ENCODE data around the gene NSL1. TPM values are rescaled to one million over a fixed set of nuclear protein-coding genes. Genes with fewer than 3 reads are reported as not detected.

Gene NSL1
- total and polyA plus RNA-seq, 9 of the 15 experiments (the other 6 are each of a cell fraction or from before 2014, with no cell fraction given): 53.5 to 108 (median 59.1) TPM

GRCh38 chr1:212820969-212821368 is 29.4 kb upstream of the NSL1 start:
- 19% methylated on average over 2 of the region's 2 CpGs for WGBS (ENCODE audit: insufficient coverage, low coverage, missing lambda C conversion rate)

More at GRCh38 chr1:212820969-212821368, 29.4 kb upstream of the NSL1 start:
- H3K4me1 ChIP-seq (replicated peaks in 1 of 2; ENCODE audit: control insufficient read depth in 2 of 2, insufficient read depth in 2 of 2, low read length in 2 of 2): no peaks in the 10 kb centered on the region
- no peak for DNase-seq (ENCODE audit: extremely low read depth in 1 of 4, low spot score in 3 of 4)
- no peak overlapping the region for H3K27ac ChIP-seq (ENCODE audit: extremely low read depth, low read depth, low read length)
- no peaks in the 10 kb centered on the region for H3K79me2 ChIP-seq (ENCODE audit: control insufficient read depth, insufficient read depth, low read length)
- H3K4me3 ChIP-seq: no peak overlapping the region
- ChIA-PET CTCF (ENCODE audit: low intra/inter-chr PET ratio) (no interaction called here), POLR2A (interaction anchor here (1.0 to 1.5 kb wide), 4 partner anchors 8 to 42 kb away, joined by 3 to 5 read pairs (median 4); no protein-coding TSS in a partner anchor)
- H3K36me3 ChIP-seq (ENCODE audit: control insufficient read depth, insufficient read depth, low read length): no peaks in the 10 kb centered on the region
- no peaks in the 10 kb centered on the region for H4K20me1 ChIP-seq (replicated peaks; ENCODE audit: control insufficient read depth, insufficient read depth, low read length)
- FAIRE-seq: no peak
- H3K9me3 ChIP-seq (replicated peaks; ENCODE audit: control insufficient read depth, insufficient read depth, low read depth, low read length): peaks cover 7% of the 10 kb centered on the region
- ATAC-seq: no peak
- in situ Hi-C loops (cut with MboI): no loop called here
- no peak overlapping the region for H3K9ac ChIP-seq (ENCODE audit: insufficient read depth in 1 of 2, low read depth in 2 of 2, low read length in 2 of 2)
- no peaks in the 10 kb centered on the region for H3K9me1 ChIP-seq (ENCODE audit: control insufficient read depth, insufficient read depth, low read length)
- intact Hi-C loops (cut with micrococcal nuclease): no loop called here
- TF ChIP-seq ZNF318 (IDR thresholded peaks at IDR 0.05; ENCODE audit: borderline replicate concordance in 1 of 2, low read depth in 1 of 2) (no peak), NR2F6 (CRISPR knock-in tag; IDR thresholded peaks at IDR 0.05) (no peak), BDP1 (IDR thresholded peaks at IDR 0.05; ENCODE audit: insufficient read depth, insufficient read length) (no peak), ZNF316 (IDR thresholded peaks at IDR 0.05) (peak; percentile 86), MAFG (tag; conservative IDR thresholded peaks at IDR 0.05) (peak; percentile 71), MAFF (IDR thresholded peaks at IDR 0.05; ENCODE audit: low read length) (peak; percentile 55; the same call in 1 of the 2 replicates), ZNF398 (CRISPR knock-in tag; IDR thresholded peaks at IDR 0.05) (no peak), HDAC6 (IDR thresholded peaks at IDR 0.05; ENCODE audit: low read depth, low read length) (no peak), MAFK (IDR thresholded peaks at IDR 0.05; ENCODE audit: low read length) (peak; percentile 59; the same call in 1 of the 2 replicates), GATAD2B (IDR thresholded peaks at IDR 0.05; ENCODE audit: borderline replicate concordance) (no peak), BRD4 (IDR thresholded peaks at IDR 0.05) (no peak), C11orf30 (IDR thresholded peaks at IDR 0.05; ENCODE audit: low read depth) (peak; percentile 79)
- BruUV-seq (replicated peaks): no TSS peak
- no peak overlapping the region for H3K4me2 ChIP-seq (ENCODE audit: insufficient read depth, low read length)
- H2AFZ ChIP-seq (ENCODE audit: low read depth, low read length): no peak overlapping the region
- 0 out of 5 replicates have a peak, but pooled peaks cover 0 to 4% of the 10 kb centered on the region in 2 experiments for H3K27me3 ChIP-seq (ENCODE audit: control insufficient read depth in 2 of 2, insufficient read depth in 2 of 2, low read length in 2 of 2)

Measured in K562 (cell line).